K562 (cell line): ENCODE measurements around the gene DARS2. TPM values are rescaled to one million over a fixed set of nuclear protein-coding genes. Genes with fewer than 3 reads are reported as not detected.

Experiments used
- CCNT2 ChIP-seq: IDR thresholded peaks from 2 replicates; pipeline ENCODE4 v1.6.1; 2011; ENCODE audit warnings: borderline replicate concordance, low read depth, mild to moderate bottlenecking, moderate library complexity, mixed read lengths, low read length; ENCODE audit not compliant: insufficient read length; ENCODE audit errors: extremely low read depth
- HNRNPLL ChIP-seq: fragments of 200-400 bp; formaldehyde crosslinking; IDR thresholded peaks from 2 replicates; pipeline ENCODE4 v1.6.1; 2017; ENCODE audit warnings: low read length, low read depth, mild to moderate bottlenecking; ENCODE audit not compliant: poor library complexity, severe bottlenecking
- ILF3 ChIP-seq: fragments of 450-650 bp; IDR thresholded peaks from 2 replicates; pipeline ENCODE4 v1.6.1; 2018; ENCODE audit warnings: antibody characterized with exemption, mild to moderate bottlenecking, moderate library complexity, borderline replicate concordance
- PCBP1 ChIP-seq: fragments of 200-400 bp; formaldehyde crosslinking; IDR thresholded peaks from 2 replicates; pipeline ENCODE4 v1.6.1; 2018; ENCODE audit warnings: mild to moderate bottlenecking, low read depth, low read length; ENCODE audit not compliant: poor library complexity, severe bottlenecking
- RBM15 ChIP-seq: fragments of 200-400 bp; formaldehyde crosslinking; IDR thresholded peaks from 2 replicates; pipeline ENCODE4 v1.6.1; 2018; ENCODE audit warnings: mild to moderate bottlenecking, low read length, moderate library complexity; ENCODE audit not compliant: insufficient read depth
- RERE ChIP-seq: sonication (generic); formaldehyde crosslinking; IDR thresholded peaks from 2 replicates; pipeline ENCODE4 v1.8.0; 2023; ENCODE audit warnings: missing genetic modification reagents, mild to moderate bottlenecking, borderline replicate concordance
- SAFB ChIP-seq: fragments of 200-400 bp; formaldehyde crosslinking; IDR thresholded peaks from 2 replicates; pipeline ENCODE4 v1.6.1; 2017; ENCODE audit warnings: low read depth, low read length, borderline replicate concordance
- SMARCE1 ChIP-seq: fragments of 450-650 bp; IDR thresholded peaks from 2 replicates; pipeline ENCODE4 v1.7.1; 2016; ENCODE audit warnings: mild to moderate bottlenecking
- polyA plus RNA-seq, 8 experiments: library from polyadenylated mRNA; depleted of rRNA in 4 of 8; stranded (reverse) in 5 of 8; unstranded in 3 of 8; fragments of >200 nt; fragmentation: Nextera tagmentation in 2 of 8; fragmentation: Illumina TruSeq in 1 of 8; extraction: Ambion mirVana in 2 of 8; extraction: Trizol in 1 of 8; gene quantifications; 2 replicates each; pipeline versions ENCODE4 v1.2.1 to v1.2.3, GENCODE V29; 2011 to 2014; ENCODE audit warnings: inconsistent platforms in 1 of 8, missing spikeins in 1 of 8
- total RNA-seq, 7 experiments: library from RNA; depleted of rRNA in 6 of 7; stranded (reverse); fragments of >200 nt in 6 of 7; fragmentation: Illumina TruSeq in 2 of 7; extraction: Trizol in 2 of 7; gene quantifications; 2 replicates each; pipeline versions ENCODE4 v1.2.1 to v1.2.3, GENCODE V29; 2011 to 2021; ENCODE audit warnings: low replicate concordance in 1 of 7
- TF ChIP-seq, protein P1 (sequence below): sonication (generic); formaldehyde crosslinking; IDR thresholded peaks from 2 replicates; pipeline ENCODE4 v1.8.0; 2023; ENCODE audit warnings: mild to moderate bottlenecking, missing genetic modification reagents
- TF ChIP-seq, protein P2 (sequence below): sonication (generic); formaldehyde crosslinking; IDR thresholded peaks from 2 replicates; pipeline ENCODE4 v1.8.1; 2023; ENCODE audit warnings: missing genetic modification reagents, mild to moderate bottlenecking, borderline replicate concordance

DARS2 gene
- total and polyA plus RNA-seq, 9 of the 15 experiments (the other 6 are each of a cell fraction or from before 2014, with no cell fraction given), result 36.4 to 96.7 (median 68.6) TPM

- TF ChIP-seq, protein P1, sequence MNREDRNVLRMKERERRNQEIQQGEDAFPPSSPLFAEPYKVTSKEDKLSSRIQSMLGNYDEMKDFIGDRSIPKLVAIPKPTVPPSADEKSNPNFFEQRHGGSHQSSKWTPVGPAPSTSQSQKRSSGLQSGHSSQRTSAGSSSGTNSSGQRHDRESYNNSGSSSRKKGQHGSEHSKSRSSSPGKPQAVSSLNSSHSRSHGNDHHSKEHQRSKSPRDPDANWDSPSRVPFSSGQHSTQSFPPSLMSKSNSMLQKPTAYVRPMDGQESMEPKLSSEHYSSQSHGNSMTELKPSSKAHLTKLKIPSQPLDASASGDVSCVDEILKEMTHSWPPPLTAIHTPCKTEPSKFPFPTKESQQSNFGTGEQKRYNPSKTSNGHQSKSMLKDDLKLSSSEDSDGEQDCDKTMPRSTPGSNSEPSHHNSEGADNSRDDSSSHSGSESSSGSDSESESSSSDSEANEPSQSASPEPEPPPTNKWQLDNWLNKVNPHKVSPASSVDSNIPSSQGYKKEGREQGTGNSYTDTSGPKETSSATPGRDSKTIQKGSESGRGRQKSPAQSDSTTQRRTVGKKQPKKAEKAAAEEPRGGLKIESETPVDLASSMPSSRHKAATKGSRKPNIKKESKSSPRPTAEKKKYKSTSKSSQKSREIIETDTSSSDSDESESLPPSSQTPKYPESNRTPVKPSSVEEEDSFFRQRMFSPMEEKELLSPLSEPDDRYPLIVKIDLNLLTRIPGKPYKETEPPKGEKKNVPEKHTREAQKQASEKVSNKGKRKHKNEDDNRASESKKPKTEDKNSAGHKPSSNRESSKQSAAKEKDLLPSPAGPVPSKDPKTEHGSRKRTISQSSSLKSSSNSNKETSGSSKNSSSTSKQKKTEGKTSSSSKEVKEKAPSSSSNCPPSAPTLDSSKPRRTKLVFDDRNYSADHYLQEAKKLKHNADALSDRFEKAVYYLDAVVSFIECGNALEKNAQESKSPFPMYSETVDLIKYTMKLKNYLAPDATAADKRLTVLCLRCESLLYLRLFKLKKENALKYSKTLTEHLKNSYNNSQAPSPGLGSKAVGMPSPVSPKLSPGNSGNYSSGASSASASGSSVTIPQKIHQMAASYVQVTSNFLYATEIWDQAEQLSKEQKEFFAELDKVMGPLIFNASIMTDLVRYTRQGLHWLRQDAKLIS (CRISPR knock-in tag), result peak; percentile 74
- TF ChIP-seq SAFB (no peak), CCNT2 (peak; percentile 9), RERE (CRISPR knock-in tag) (no peak), HNRNPLL (peak; percentile 95), ILF3 (no peak), SMARCE1 (no peak), RBM15 (no peak), PCBP1 (no peak)
- TF ChIP-seq, protein P2, sequence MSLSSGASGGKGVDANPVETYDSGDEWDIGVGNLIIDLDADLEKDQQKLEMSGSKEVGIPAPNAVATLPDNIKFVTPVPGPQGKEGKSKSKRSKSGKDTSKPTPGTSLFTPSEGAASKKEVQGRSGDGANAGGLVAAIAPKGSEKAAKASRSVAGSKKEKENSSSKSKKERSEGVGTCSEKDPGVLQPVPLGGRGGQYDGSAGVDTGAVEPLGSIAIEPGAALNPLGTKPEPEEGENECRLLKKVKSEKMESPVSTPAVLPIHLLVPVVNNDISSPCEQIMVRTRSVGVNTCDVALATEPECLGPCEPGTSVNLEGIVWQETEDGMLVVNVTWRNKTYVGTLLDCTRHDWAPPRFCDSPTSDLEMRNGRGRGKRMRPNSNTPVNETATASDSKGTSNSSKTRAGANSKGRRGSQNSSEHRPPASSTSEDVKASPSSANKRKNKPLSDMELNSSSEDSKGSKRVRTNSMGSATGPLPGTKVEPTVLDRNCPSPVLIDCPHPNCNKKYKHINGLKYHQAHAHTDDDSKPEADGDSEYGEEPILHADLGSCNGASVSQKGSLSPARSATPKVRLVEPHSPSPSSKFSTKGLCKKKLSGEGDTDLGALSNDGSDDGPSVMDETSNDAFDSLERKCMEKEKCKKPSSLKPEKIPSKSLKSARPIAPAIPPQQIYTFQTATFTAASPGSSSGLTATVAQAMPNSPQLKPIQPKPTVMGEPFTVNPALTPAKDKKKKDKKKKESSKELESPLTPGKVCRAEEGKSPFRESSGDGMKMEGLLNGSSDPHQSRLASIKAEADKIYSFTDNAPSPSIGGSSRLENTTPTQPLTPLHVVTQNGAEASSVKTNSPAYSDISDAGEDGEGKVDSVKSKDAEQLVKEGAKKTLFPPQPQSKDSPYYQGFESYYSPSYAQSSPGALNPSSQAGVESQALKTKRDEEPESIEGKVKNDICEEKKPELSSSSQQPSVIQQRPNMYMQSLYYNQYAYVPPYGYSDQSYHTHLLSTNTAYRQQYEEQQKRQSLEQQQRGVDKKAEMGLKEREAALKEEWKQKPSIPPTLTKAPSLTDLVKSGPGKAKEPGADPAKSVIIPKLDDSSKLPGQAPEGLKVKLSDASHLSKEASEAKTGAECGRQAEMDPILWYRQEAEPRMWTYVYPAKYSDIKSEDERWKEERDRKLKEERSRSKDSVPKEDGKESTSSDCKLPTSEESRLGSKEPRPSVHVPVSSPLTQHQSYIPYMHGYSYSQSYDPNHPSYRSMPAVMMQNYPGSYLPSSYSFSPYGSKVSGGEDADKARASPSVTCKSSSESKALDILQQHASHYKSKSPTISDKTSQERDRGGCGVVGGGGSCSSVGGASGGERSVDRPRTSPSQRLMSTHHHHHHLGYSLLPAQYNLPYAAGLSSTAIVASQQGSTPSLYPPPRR (CRISPR knock-in tag), result no peak
Observed at GRCh38 chr1:173824315-173825081, at the start of gene DARS2, which contains the start of gene CENPL (continued).
